ENCODE data around the gene USP21.

DNA sequence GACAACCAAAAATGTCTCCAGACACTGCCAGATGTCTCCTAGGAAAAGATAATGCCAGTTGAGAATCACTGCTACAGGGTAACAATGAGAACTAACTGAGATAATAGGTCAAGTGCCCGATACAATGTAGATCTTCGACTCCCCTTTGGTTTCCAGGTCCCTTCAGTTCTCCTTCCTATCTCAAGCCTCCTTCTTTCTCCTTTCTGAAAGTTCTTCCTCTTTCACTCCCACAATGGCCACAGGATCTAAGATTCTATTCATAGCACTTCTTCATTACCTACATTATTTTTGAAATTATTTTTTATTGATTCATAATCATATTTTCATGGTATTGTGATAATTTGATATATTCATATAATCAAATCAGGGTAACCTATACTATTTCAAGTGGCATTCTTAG, 47.8 kb upstream of the USP21 start:
- TF ChIP-seq, protein P1, sequence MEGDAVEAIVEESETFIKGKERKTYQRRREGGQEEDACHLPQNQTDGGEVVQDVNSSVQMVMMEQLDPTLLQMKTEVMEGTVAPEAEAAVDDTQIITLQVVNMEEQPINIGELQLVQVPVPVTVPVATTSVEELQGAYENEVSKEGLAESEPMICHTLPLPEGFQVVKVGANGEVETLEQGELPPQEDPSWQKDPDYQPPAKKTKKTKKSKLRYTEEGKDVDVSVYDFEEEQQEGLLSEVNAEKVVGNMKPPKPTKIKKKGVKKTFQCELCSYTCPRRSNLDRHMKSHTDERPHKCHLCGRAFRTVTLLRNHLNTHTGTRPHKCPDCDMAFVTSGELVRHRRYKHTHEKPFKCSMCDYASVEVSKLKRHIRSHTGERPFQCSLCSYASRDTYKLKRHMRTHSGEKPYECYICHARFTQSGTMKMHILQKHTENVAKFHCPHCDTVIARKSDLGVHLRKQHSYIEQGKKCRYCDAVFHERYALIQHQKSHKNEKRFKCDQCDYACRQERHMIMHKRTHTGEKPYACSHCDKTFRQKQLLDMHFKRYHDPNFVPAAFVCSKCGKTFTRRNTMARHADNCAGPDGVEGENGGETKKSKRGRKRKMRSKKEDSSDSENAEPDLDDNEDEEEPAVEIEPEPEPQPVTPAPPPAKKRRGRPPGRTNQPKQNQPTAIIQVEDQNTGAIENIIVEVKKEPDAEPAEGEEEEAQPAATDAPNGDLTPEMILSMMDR (IDR thresholded peaks at IDR 0.05) = no peak
- TF ChIP-seq POLR2AphosphoS5 (IDR thresholded peaks at IDR 0.05) = no peak
